Measurements from ENCODE around the gene NME1. TPM values are rescaled to one million over a fixed set of nuclear protein-coding genes. Genes with fewer than 3 reads are reported as not detected.

Gene NME1
- total and polyA plus RNA-seq, 4 donors = 14.6 to 201 (median 143) TPM

Other genes with a start within 250 kb of the NME1 start
- 100 to 1,000 TPM in 1 of 2 donors, 10 to 100 TPM in 1; 96.4 to 174 TPM for gene SPAG9, start 32.7 kb upstream of the NME1 start, total RNA-seq
- gene SPAG9, start 32.7 kb upstream of the NME1 start, polyA plus RNA-seq = 10 to 100 TPM; 37.2 to 54.0 TPM
- gene NME2, start 12.9 kb downstream of the NME1 start, total RNA-seq = 100 to 1,000 TPM in 1 of 2 donors, 10 to 100 TPM in 1; 90.2 to 563 TPM
- 100 to 1,000 TPM; 753 to 777 TPM for gene NME2, start 12.9 kb downstream of the NME1 start, polyA plus RNA-seq
- gene MBTD1, start 106.5 kb downstream of the NME1 start, total RNA-seq = 10 to 100 TPM in 1 of 2 donors, 1 to 10 TPM in 1; 9.0 to 79.2 TPM
- 1 to 10 TPM; 4.3 to 9.3 TPM for gene MBTD1, start 106.5 kb downstream of the NME1 start, polyA plus RNA-seq
- gene UTP18, start 107.0 kb downstream of the NME1 start, total RNA-seq = 10 to 100 TPM; 25.7 to 30.2 TPM
- 10 to 100 TPM; 19.2 to 40.3 TPM for gene UTP18, start 107.0 kb downstream of the NME1 start, polyA plus RNA-seq

Data from lung (tissue), 4 donors.